Stomach (tissue), 9 donors: ENCODE results near the gene CCSAP. TPM values are rescaled to one million over a fixed set of nuclear protein-coding genes. Genes with fewer than 3 reads are reported as not detected.

ENCODE experiments used
- DNase-seq, 2 donors: peaks; one replicate each; pipeline versions ENCODE4 v3.0.0 to v3.0.0-alpha.2; 2013 to 2019
- H3K27ac ChIP-seq, 5 donors: fragments of 200-600 bp in 4 of 5; sonication (generic) in 4 of 5; one replicate each; pipeline ENCODE4 v1.5.1; 2013 to 2019; ENCODE audit warnings: mild to moderate bottlenecking in 1 of 5, moderate library complexity in 1 of 5
- H3K27me3 ChIP-seq, 3 donors: fragments of 200-600 bp; sonication (generic); one replicate each; pipeline ENCODE4 v1.5.1; 2017 to 2019; ENCODE audit warnings: mixed run types in 1 of 3
- H3K36me3 ChIP-seq, 4 donors: fragments of 200-600 bp; sonication (generic); 1 replicate in 3 of 4; 2 replicates in 1 of 4; pipeline ENCODE4 v1.5.1; 2016 to 2019
- H3K4me1 ChIP-seq, 4 donors: fragments of 200-600 bp; sonication (generic); one replicate each; pipeline ENCODE4 v1.5.1; 2016 to 2019
- H3K4me3 ChIP-seq, 4 donors: fragments of 200-600 bp; sonication (generic) in 3 of 4; one replicate each; pipeline ENCODE4 v1.5.1; 2016 to 2019; ENCODE audit warnings: mild to moderate bottlenecking in 1 of 4
- H3K9me3 ChIP-seq, 4 donors: fragments of 200-600 bp; sonication (generic); one replicate each; pipeline ENCODE4 v1.5.1; 2016 to 2019
- EP300 ChIP-seq: sonication (generic); formaldehyde crosslinking; IDR thresholded peaks from one replicate; pipeline ENCODE4 v1.6.1; 2017; ENCODE audit warnings: antibody characterized with exemption
- POLR2A ChIP-seq, 4 donors: fragments of 450-650 bp; IDR thresholded peaks; one replicate each; pipeline ENCODE4 v1.6.1; 2016; ENCODE audit warnings: antibody characterized with exemption in 4 of 4, control low read depth in 2 of 4, mild to moderate bottlenecking in 1 of 4, moderate library complexity in 1 of 4
- POLR2AphosphoS5 ChIP-seq, 3 donors: sonication (generic); formaldehyde crosslinking; IDR thresholded peaks; one replicate each; pipeline ENCODE4 v1.6.1; 2016; ENCODE audit warnings: antibody characterized with exemption in 3 of 3
- WGBS, 5 donors: extraction: QIAGEN DNeasy Blood & Tissue Kit in 3 of 5; methylation state at CpG; one replicate each; pipeline versions ENCODE4 v1.1.5 to v1.1.7; 2013 to 2018; 5-methylcytosine and 5-hydroxymethylcytosine counted together
- intact Hi-C: fragments of 100-400 bp; cut with DNase I; formaldehyde crosslinking; loops from one replicate; pipeline ENCODE4 v1.15.1; 2023; ENCODE audit warnings: low total_unique reads
- polyA plus RNA-seq, 3 donors: library from polyadenylated mRNA; stranded (reverse); fragments of 200-250 nt; gene quantifications; one replicate each; pipeline ENCODE4 v1.2.3, GENCODE V29; 2013
- total RNA-seq, 5 donors: library from RNA; depleted of rRNA; stranded (reverse); fragments of >200 nt; gene quantifications; one replicate each; pipeline versions ENCODE4 v1.1.0 to v1.2.3, GENCODE V29; 2014 to 2016
- TF ChIP-seq, protein P1 (sequence below), 7 experiments: fragments of 450-650 bp in 4 of 7; fragments of 200-600 bp in 3 of 7; sonication (generic) in 3 of 7; IDR thresholded peaks; one replicate each; pipeline ENCODE4 v1.5.1; 2016 to 2019; ENCODE audit warnings: antibody characterized with exemption in 7 of 7, control low read depth in 2 of 7, mild to moderate bottlenecking in 1 of 7
- donor health status: healthy with polysubstance abuse.
- donor health status: Bipolar disorder and iron deficiency.
- donor health status: healthy.

The CCSAP gene
- total and polyA plus RNA-seq, 8 donors: 0.61 to 10.5 (median 3.4) TPM

- Histone ChIP-seq H3K27me3 (no peaks in the 10 kb centered on the region), H3K4me1 (peaks cover 0 to 56% (median 31%) of the 10 kb centered on the region in 4 donors), H3K36me3 (peaks cover 13 to 29% (median 25%) of the 10 kb centered on the region in 4 donors), H3K27ac (no peak overlapping the region), H3K4me3 (no peak overlapping the region), H3K9me3 (no peaks in the 10 kb centered on the region)
- intact Hi-C loops: no loop called here
- no peak for DNase-seq
- 71 to 84% (median 75%) methylated on average over 2 of the region's 2 CpGs for WGBS, 5 donors
- TF ChIP-seq, protein P1, sequence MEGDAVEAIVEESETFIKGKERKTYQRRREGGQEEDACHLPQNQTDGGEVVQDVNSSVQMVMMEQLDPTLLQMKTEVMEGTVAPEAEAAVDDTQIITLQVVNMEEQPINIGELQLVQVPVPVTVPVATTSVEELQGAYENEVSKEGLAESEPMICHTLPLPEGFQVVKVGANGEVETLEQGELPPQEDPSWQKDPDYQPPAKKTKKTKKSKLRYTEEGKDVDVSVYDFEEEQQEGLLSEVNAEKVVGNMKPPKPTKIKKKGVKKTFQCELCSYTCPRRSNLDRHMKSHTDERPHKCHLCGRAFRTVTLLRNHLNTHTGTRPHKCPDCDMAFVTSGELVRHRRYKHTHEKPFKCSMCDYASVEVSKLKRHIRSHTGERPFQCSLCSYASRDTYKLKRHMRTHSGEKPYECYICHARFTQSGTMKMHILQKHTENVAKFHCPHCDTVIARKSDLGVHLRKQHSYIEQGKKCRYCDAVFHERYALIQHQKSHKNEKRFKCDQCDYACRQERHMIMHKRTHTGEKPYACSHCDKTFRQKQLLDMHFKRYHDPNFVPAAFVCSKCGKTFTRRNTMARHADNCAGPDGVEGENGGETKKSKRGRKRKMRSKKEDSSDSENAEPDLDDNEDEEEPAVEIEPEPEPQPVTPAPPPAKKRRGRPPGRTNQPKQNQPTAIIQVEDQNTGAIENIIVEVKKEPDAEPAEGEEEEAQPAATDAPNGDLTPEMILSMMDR (IDR thresholded peaks at IDR 0.05): no peak
- no peak for TF ChIP-seq EP300
- no peak for TF ChIP-seq POLR2A (IDR thresholded peaks at IDR 0.05)
- TF ChIP-seq POLR2AphosphoS5 (IDR thresholded peaks at IDR 0.05): no peak
Measured at GRCh38 chr1:229286099-229286766, 56.6 kb downstream of the CCSAP start.

GRCh38 chr1:229285440-229285839 lies 57.4 kb downstream of the CCSAP start:
- Histone ChIP-seq H3K9me3 (no peaks in the 10 kb centered on the region), H3K27ac (no peak overlapping the region), H3K4me1 (peaks cover 0 to 64% (median 35%) of the 10 kb centered on the region in 4 donors), H3K36me3 (peaks cover 13 to 22% (median 17%) of the 10 kb centered on the region in 4 donors), H3K27me3 (no peaks in the 10 kb centered on the region), H3K4me3 (no peak overlapping the region)
- WGBS, 5 donors: 61 to 72% (median 67%) methylated on average over 2 of the region's 2 CpGs
- TF ChIP-seq, protein P1 (IDR thresholded peaks at IDR 0.05): no peak
- TF ChIP-seq POLR2AphosphoS5 (IDR thresholded peaks at IDR 0.05) (no peak), POLR2A (IDR thresholded peaks at IDR 0.05) (no peak), EP300 (no peak)
- intact Hi-C loops: no loop called here
- no peak for DNase-seq

DNA sequence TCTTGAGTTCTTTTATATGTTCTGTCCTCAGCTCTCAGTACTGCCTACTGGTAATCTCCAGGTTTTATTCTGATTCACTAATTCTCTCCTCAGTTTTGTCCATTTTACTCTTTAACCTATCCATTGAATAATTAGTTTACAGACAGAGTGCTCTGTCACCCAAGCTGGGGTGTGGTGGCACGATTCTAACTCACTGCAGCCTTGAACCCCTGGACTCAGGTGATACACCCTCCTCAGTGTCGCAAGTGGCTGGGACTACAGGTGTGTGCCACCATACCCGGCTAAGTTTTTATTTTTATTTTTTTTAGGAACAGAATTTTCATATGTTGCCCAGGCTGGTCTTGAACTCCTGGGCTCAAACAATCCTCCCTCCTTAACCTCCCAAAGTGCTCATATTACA lies 58.0 kb downstream of the CCSAP start:
- WGBS, 5 donors: 81 to 92% (median 86%) methylated on average over 3 of the region's 3 CpGs

DNA sequence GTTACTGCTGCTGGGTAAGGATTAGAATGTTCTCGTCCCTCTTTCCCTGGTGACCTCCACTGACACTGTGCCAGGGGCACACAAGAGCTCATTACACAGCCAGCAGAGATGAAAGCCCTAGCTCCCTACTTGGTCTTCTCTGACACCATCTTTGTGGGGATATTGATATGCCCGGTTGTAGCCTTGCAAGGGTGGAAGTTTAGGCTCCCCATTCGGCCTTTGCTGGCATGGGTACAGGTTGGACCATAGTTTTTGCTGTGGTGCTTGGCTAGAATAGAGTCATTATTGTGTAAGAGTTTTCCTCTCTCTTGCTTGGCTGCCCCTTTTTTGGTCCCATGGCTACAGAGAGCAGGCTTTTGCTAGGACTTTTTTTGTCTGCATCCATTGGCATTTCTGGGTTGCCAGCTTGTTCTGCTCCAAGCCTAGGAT lies 59.6 kb downstream of the CCSAP start:
- H3K27ac ChIP-seq: no peak overlapping the region
- TF ChIP-seq POLR2A (IDR thresholded peaks at IDR 0.05) (no peak), EP300 (no peak), POLR2AphosphoS5 (IDR thresholded peaks at IDR 0.05) (no peak)
- TF ChIP-seq, protein P1 (IDR thresholded peaks at IDR 0.05): no peak
- no peaks in the 10 kb centered on the region for H3K9me3 ChIP-seq
- no peak for DNase-seq
- peaks cover 12 to 86% (median 52%) of the 10 kb centered on the region in 4 donors for H3K4me1 ChIP-seq
- intact Hi-C loops: no loop called here
- H3K36me3 ChIP-seq: peaks cover 0 to 5% (median 0%) of the 10 kb centered on the region in 4 donors
- WGBS, 5 donors: 63 to 82% (median 79%) methylated on average over 3 of the region's 3 CpGs
- H3K27me3 ChIP-seq: no peaks in the 10 kb centered on the region
- no peak overlapping the region for H3K4me3 ChIP-seq

More for the DNA sequence above, 58.0 kb downstream of the CCSAP start:
- intact Hi-C loops: no loop called here
- TF ChIP-seq, protein P1 (IDR thresholded peaks at IDR 0.05): no peak
- TF ChIP-seq POLR2A (IDR thresholded peaks at IDR 0.05) (no peak), EP300 (no peak), POLR2AphosphoS5 (IDR thresholded peaks at IDR 0.05) (no peak)
- no peaks in the 10 kb centered on the region for H3K27me3 ChIP-seq
- H3K4me1 ChIP-seq: peaks cover 5 to 69% (median 38%) of the 10 kb centered on the region in 4 donors
- DNase-seq: no peak
- no peak overlapping the region for H3K27ac ChIP-seq
- no peaks in the 10 kb centered on the region for H3K9me3 ChIP-seq
- H3K4me3 ChIP-seq: no peak overlapping the region
- H3K36me3 ChIP-seq: peaks cover 10 to 17% (median 12%) of the 10 kb centered on the region in 4 donors
